Measurements from ENCODE around the gene LIM2.

Gene LIM2

GRCh38 chr19:51342631-51343569 is 44.9 kb downstream of the LIM2 start:
- FAIRE-seq = no peak
- DNase-seq (ENCODE audit: extremely low spot score, insufficient read length, low read depth) = no peak

- DNase-seq (ENCODE audit: extremely low spot score, insufficient read length, low read depth) = no peak
Observed at GRCh38 chr19:51341976-51342580, 45.7 kb downstream of the LIM2 start, which contains the start of gene VSIG10L. VSIG10L (minus strand) TSS chr19:51342139; CDS start chr19:51342124, 15 bp downstream.

GRCh38 chr19:51341066-51341465 is 46.7 kb downstream of the LIM2 start:
- DNase-seq (ENCODE audit: extremely low spot score, insufficient read length, low read depth) (no peak), FAIRE-seq (no peak)

More at GRCh38 chr19:51341976-51342580, 45.7 kb downstream of the LIM2 start, which contains the start of gene VSIG10L:
- FAIRE-seq = no peak

GRCh38 chr19:51339687-51340656 is 47.8 kb downstream of the LIM2 start:
- DNase-seq (ENCODE audit: extremely low spot score, insufficient read length, low read depth) (peak; percentile 98), FAIRE-seq (peak; percentile 88)

- DNase-seq (ENCODE audit: extremely low spot score, insufficient read length, low read depth) = no peak
- FAIRE-seq = no peak
Observed at GRCh38 chr19:51339313-51339686, 48.5 kb downstream of the LIM2 start.

GRCh38 chr19:51338563-51339312 is 49.0 kb downstream of the LIM2 start:
- peak; percentile 87 for DNase-seq (ENCODE audit: extremely low spot score, insufficient read length, low read depth)
- peak; percentile 87 for FAIRE-seq

- FAIRE-seq (no peak), DNase-seq (ENCODE audit: extremely low spot score, insufficient read length, low read depth) (no peak)
Observed at GRCh38 chr19:51337861-51338562, 49.8 kb downstream of the LIM2 start.

- no peak for DNase-seq (ENCODE audit: extremely low spot score, insufficient read length, low read depth)
- no peak for FAIRE-seq
Observed at GRCh38 chr19:51337141-51337860, 50.5 kb downstream of the LIM2 start.

- FAIRE-seq = no peak
- no peak for DNase-seq (ENCODE audit: extremely low spot score, insufficient read length, low read depth)
Observed at GRCh38 chr19:51333836-51334460, 53.8 kb downstream of the LIM2 start.

- no peak for FAIRE-seq
- no peak for DNase-seq (ENCODE audit: extremely low spot score, insufficient read length, low read depth)
Observed at GRCh38 chr19:51331716-51332115, 56.1 kb downstream of the LIM2 start.

- no peak for FAIRE-seq
- DNase-seq (ENCODE audit: extremely low spot score, insufficient read length, low read depth) = no peak
Observed at GRCh38 chr19:51331193-51331592, 56.6 kb downstream of the LIM2 start.

GRCh38 chr19:51330366-51330765 is 57.4 kb downstream of the LIM2 start:
- no peak for FAIRE-seq
- DNase-seq (ENCODE audit: extremely low spot score, insufficient read length, low read depth) = no peak

Measured in GM18507 (cell line).